Measurements from ENCODE around the gene TRIM22.

TRIM22 gene

GRCh38 chr11:5749836-5750235, 60.2 kb downstream of the TRIM22 start:
- DNase-seq = no peak

- no peak for DNase-seq
These were observed 64.4 kb downstream of the TRIM22 start, which contains the start of gene OR52N4 for GRCh38 chr11:5753943-5754342. Gene OR52N4 (plus strand): TSS chr11:5754243. CDS start chr11:5754741, 498 bp downstream.

Measured in CD4-positive, alpha-beta T cell treated with Interleukin-12 subunit alpha and Interleukin-12 subunit beta, for 1 hour (primary cell).